ENCODE data around the gene MINAR1.

MINAR1 gene

GRCh38 chr15:79455943-79456342 is 23.8 kb downstream of the MINAR1 start:
- DNase-seq, result no peak
- in situ Hi-C loops (cut with HindIII; ENCODE audit: low pct_ligation_motif_present, low pct_unique_long_range_greater_than_20kb, low sequenced_read_pairs), result no loop called here

- DNase-seq, result no peak
- in situ Hi-C loops (cut with HindIII; ENCODE audit: low pct_ligation_motif_present, low pct_unique_long_range_greater_than_20kb, low sequenced_read_pairs), result no loop called here
These were observed 26.4 kb downstream of the MINAR1 start for GRCh38 chr15:79458491-79458890.

- no peak for DNase-seq
- in situ Hi-C loops (cut with HindIII; ENCODE audit: low pct_ligation_motif_present, low pct_unique_long_range_greater_than_20kb, low sequenced_read_pairs), result no loop called here
These were observed 27.5 kb downstream of the MINAR1 start for GRCh38 chr15:79459666-79460065.

- in situ Hi-C loops (cut with HindIII; ENCODE audit: low pct_ligation_motif_present, low pct_unique_long_range_greater_than_20kb, low sequenced_read_pairs), result no loop called here
- no peak for DNase-seq
These were observed 31.1 kb downstream of the MINAR1 start for GRCh38 chr15:79463043-79463780.

GRCh38 chr15:79463781-79464270 is 31.7 kb downstream of the MINAR1 start:
- in situ Hi-C loops (cut with HindIII; ENCODE audit: low pct_ligation_motif_present, low pct_unique_long_range_greater_than_20kb, low sequenced_read_pairs), result no loop called here
- no peak for DNase-seq

GRCh38 chr15:79466488-79466887 is 34.4 kb downstream of the MINAR1 start:
- in situ Hi-C loops (cut with HindIII; ENCODE audit: low pct_ligation_motif_present, low pct_unique_long_range_greater_than_20kb, low sequenced_read_pairs), result no loop called here

GRCh38 chr15:79467865-79468586 is 35.9 kb downstream of the MINAR1 start:
- in situ Hi-C loops (cut with HindIII; ENCODE audit: low pct_ligation_motif_present, low pct_unique_long_range_greater_than_20kb, low sequenced_read_pairs), result no loop called here
- no peak for DNase-seq

More at GRCh38 chr15:79466488-79466887, 34.4 kb downstream of the MINAR1 start:
- DNase-seq, result no peak

GRCh38 chr15:79472446-79472845 is 40.3 kb downstream of the MINAR1 start:
- in situ Hi-C loops (cut with HindIII; ENCODE audit: low pct_ligation_motif_present, low pct_unique_long_range_greater_than_20kb, low sequenced_read_pairs), result no loop called here
- DNase-seq, result no peak

- in situ Hi-C loops (cut with HindIII; ENCODE audit: low pct_ligation_motif_present, low pct_unique_long_range_greater_than_20kb, low sequenced_read_pairs), result no loop called here
- DNase-seq, result no peak
These were observed 42.1 kb downstream of the MINAR1 start for GRCh38 chr15:79474252-79474651.

- no peak for DNase-seq
- in situ Hi-C loops (cut with HindIII; ENCODE audit: low pct_ligation_motif_present, low pct_unique_long_range_greater_than_20kb, low sequenced_read_pairs), result no loop called here
These were observed 43.2 kb downstream of the MINAR1 start for GRCh38 chr15:79475306-79475705.

GRCh38 chr15:79478108-79478507 is 46.0 kb downstream of the MINAR1 start:
- in situ Hi-C loops (cut with HindIII; ENCODE audit: low pct_ligation_motif_present, low pct_unique_long_range_greater_than_20kb, low sequenced_read_pairs), result no loop called here
- no peak for DNase-seq

GRCh38 chr15:79479616-79480015 is 47.5 kb downstream of the MINAR1 start:
- in situ Hi-C loops (cut with HindIII; ENCODE audit: low pct_ligation_motif_present, low pct_unique_long_range_greater_than_20kb, low sequenced_read_pairs), result no loop called here

GRCh38 chr15:79481793-79482192 is 49.7 kb downstream of the MINAR1 start:
- in situ Hi-C loops (cut with HindIII; ENCODE audit: low pct_ligation_motif_present, low pct_unique_long_range_greater_than_20kb, low sequenced_read_pairs), result no loop called here

More at GRCh38 chr15:79479616-79480015, 47.5 kb downstream of the MINAR1 start:
- DNase-seq, result no peak

More at GRCh38 chr15:79481793-79482192, 49.7 kb downstream of the MINAR1 start:
- no peak for DNase-seq

Measured in ACHN (cell line).